Endothelial cell of umbilical vein (primary cell): ENCODE results near the gene RNF169. TPM values are rescaled to one million over a fixed set of nuclear protein-coding genes. Genes with fewer than 3 reads are reported as not detected.

Experiments
- BruUV-seq: library from RNA; stranded (reverse); fragments of 400-500 nt; replicated peaks from 2 replicates; lab custom pipeline; 2021; lab: Mats Ljungman, UMichigan
- CTCF ChIA-PET: fragments of 300-600, 350-600 bp; sonication (Branson Sonifier 250); formaldehyde crosslinking; loops from one replicate; lab custom pipeline; 2021; ENCODE audit warnings: antibody characterized with exemption, inconsistent platforms; lab: Charles Lee
- POLR2A ChIA-PET: fragments of 300-600, 350-600 bp; sonication (Branson Sonifier 250); formaldehyde crosslinking; loops from one replicate; lab custom pipeline; 2021; ENCODE audit warnings: antibody characterized with exemption, inconsistent platforms; lab: Charles Lee
- DNase-seq: peaks from one replicate; pipeline ENCODE4 v3.0.0-alpha.2; 2011; ENCODE audit warnings: low read depth, low spot score
- FAIRE-seq: peaks from 2 replicates; lab custom pipeline; 2011; peaks lifted over from hg19 to GRCh38; lab: Jason Lieb, UNC
- H2AFZ ChIP-seq: 2 replicates; pipeline ENCODE4 v1.6.0; 2012; ENCODE audit warnings: low read depth, low read length, control low read depth, inconsistent platforms
- H3K27ac ChIP-seq: 2 replicates; pipeline ENCODE4 v1.5.1; 2011; ENCODE audit warnings: low read depth, mild to moderate bottlenecking, control low read depth, low read length, moderate library complexity; ENCODE audit not compliant: insufficient read depth
- H3K27me3 ChIP-seq, 2 experiments: 2 replicates each; pipeline versions ENCODE4 v1.6.0 to v1.6.1; 2011; ENCODE audit warnings: low read length in 2 of 2, mixed read lengths in 1 of 2; ENCODE audit not compliant: control insufficient read depth in 2 of 2, insufficient read depth in 2 of 2
- H3K36me3 ChIP-seq, 2 experiments: 2 replicates in 1 of 2; 3 replicates in 1 of 2; pipeline ENCODE4 v1.5.1; 2011; ENCODE audit warnings: low read length in 2 of 2, mild to moderate bottlenecking in 1 of 2, moderate library complexity in 1 of 2; ENCODE audit not compliant: control insufficient read depth in 2 of 2, insufficient read depth in 2 of 2; ENCODE audit errors: extremely low read depth in 1 of 2
- H3K4me1 ChIP-seq: 3 replicates; pipeline ENCODE4 v1.5.1; 2011; ENCODE audit warnings: mild to moderate bottlenecking, low read length; ENCODE audit not compliant: control insufficient read depth, insufficient read depth; ENCODE audit errors: extremely low read depth
- H3K4me2 ChIP-seq: 2 replicates; pipeline ENCODE4 v1.6.1; 2011; ENCODE audit warnings: low read length, control low read depth, mixed read lengths; ENCODE audit not compliant: insufficient read depth
- H3K4me3 ChIP-seq, 3 experiments: fragments of 200-600 bp in 1 of 3; sonication (generic), shearing (Covaris generic) in 1 of 3; replicated peaks in 1 of 3; 2 replicates each; pipeline ENCODE4 v1.5.1; 2011 to 2016; ENCODE audit warnings: control low read depth in 3 of 3, low read length in 3 of 3, mild to moderate bottlenecking in 2 of 3, inconsistent platforms in 1 of 3, low read depth in 1 of 3, moderate library complexity in 1 of 3; ENCODE audit not compliant: insufficient read depth in 1 of 3
- H3K79me2 ChIP-seq: 2 replicates; pipeline ENCODE4 v1.6.0; 2012; ENCODE audit warnings: low read length, inconsistent platforms; ENCODE audit not compliant: control insufficient read depth, insufficient read depth
- H3K9ac ChIP-seq: replicated peaks from 2 replicates; pipeline ENCODE3; 2011; ENCODE audit warnings: low read length, control low read depth; ENCODE audit not compliant: insufficient read depth; ENCODE audit errors: extremely low read depth
- H3K9me1 ChIP-seq: replicated peaks from 3 replicates; pipeline ENCODE4 v1.6.0; 2011; ENCODE audit warnings: mild to moderate bottlenecking, low read length; ENCODE audit not compliant: control insufficient read depth, insufficient read depth; ENCODE audit errors: extremely low read depth
- H3K9me3 ChIP-seq: replicated peaks from 2 replicates; pipeline ENCODE4 v1.5.1; 2012; ENCODE audit warnings: low read length, inconsistent platforms; ENCODE audit not compliant: control insufficient read depth, insufficient read depth
- H4K20me1 ChIP-seq: replicated peaks from 2 replicates; pipeline ENCODE3; 2011; ENCODE audit warnings: mild to moderate bottlenecking, low read length; ENCODE audit not compliant: control insufficient read depth, insufficient read depth; ENCODE audit errors: extremely low read depth
- EZH2 ChIP-seq: IDR thresholded peaks from 2 replicates; pipeline ENCODE4 v1.6.1; 2012; ENCODE audit warnings: borderline replicate concordance, low read depth, mild to moderate bottlenecking, moderate library complexity, low read length, inconsistent platforms; ENCODE audit not compliant: severe bottlenecking
- FOS ChIP-seq: IDR thresholded peaks from 2 replicates; pipeline ENCODE4 v1.6.1; 2011; ENCODE audit warnings: mild to moderate bottlenecking, low read length, moderate library complexity, borderline replicate concordance; ENCODE audit not compliant: insufficient read depth
- GATA2 ChIP-seq: IDR thresholded peaks from 2 replicates; pipeline ENCODE4 v1.7.0; 2011; ENCODE audit warnings: low read depth, mild to moderate bottlenecking, moderate library complexity, mixed read lengths, low read length; ENCODE audit not compliant: insufficient read length, insufficient read depth
- JUN ChIP-seq: IDR thresholded peaks from 2 replicates; pipeline ENCODE4 v1.6.1; 2011; ENCODE audit warnings: borderline replicate concordance, low read depth; ENCODE audit not compliant: insufficient read length, insufficient read depth
- MYC ChIP-seq: IDR thresholded peaks from one replicate; pipeline ENCODE4 v1.6.1; 2011; ENCODE audit warnings: mild to moderate bottlenecking, low read depth, low read length
- POLR2A ChIP-seq: IDR thresholded peaks from 2 replicates; pipeline ENCODE4 v1.6.1; 2012; ENCODE audit warnings: low read depth, mild to moderate bottlenecking, control low read depth, low read length
- POLR2AphosphoS5 ChIP-seq: IDR thresholded peaks from 2 replicates; pipeline ENCODE4 v1.6.1; 2012; ENCODE audit warnings: low read depth, mild to moderate bottlenecking, control low read depth, low read length, moderate library complexity; ENCODE audit not compliant: insufficient read depth
- dilution Hi-C: fragments of 300-500 bp; cut with MboI; formaldehyde crosslinking; loops from one replicate; pipeline ENCODE4 v1.15.0; 2019; ENCODE audit warnings: low sequenced_read_pairs; ENCODE audit not compliant: extremely low pct_ligation_motif_present
- intact Hi-C: fragments of 100-400 bp; cut with micrococcal nuclease; formaldehyde crosslinking; loops from one replicate; pipeline ENCODE4 v1.10.0; 2022
- polyA plus RNA-seq, 4 experiments: library from polyadenylated mRNA; depleted of rRNA in 3 of 4; stranded (reverse) in 3 of 4; unstranded in 1 of 4; fragments of >200 nt; gene quantifications; 2 replicates each; pipeline versions ENCODE4 v1.2.1 to v1.2.3, GENCODE V29; 2011 to 2012; ENCODE audit warnings: missing spikeins in 1 of 4
- total RNA-seq: library from RNA; stranded (reverse); gene quantifications from 2 replicates; pipeline ENCODE4 v1.2.3, GENCODE V29; 2021
- TF ChIP-seq, protein P1 (sequence below), 2 donors: IDR thresholded peaks; 1 replicate in 1 of 2; 2 replicates in 1 of 2; pipeline ENCODE4 v1.5.1; 2011; ENCODE audit warnings: low read length in 2 of 2, mild to moderate bottlenecking in 2 of 2, moderate library complexity in 2 of 2, control low read depth in 1 of 2, inconsistent platforms in 1 of 2, low read depth in 1 of 2; ENCODE audit not compliant: insufficient read depth in 1 of 2; ENCODE audit errors: extremely low read depth in 1 of 2
- TF ChIP-seq, protein P2 (sequence below): IDR thresholded peaks from 2 replicates; pipeline ENCODE4 v1.6.1; 2011; ENCODE audit not compliant: insufficient read depth, insufficient read length

The RNF169 gene
- total and polyA plus RNA-seq, 2 donors (not counting 3 experiments of a cell fraction or from before 2014, with no cell fraction given): 5.8 to 21.3 TPM

DNA sequence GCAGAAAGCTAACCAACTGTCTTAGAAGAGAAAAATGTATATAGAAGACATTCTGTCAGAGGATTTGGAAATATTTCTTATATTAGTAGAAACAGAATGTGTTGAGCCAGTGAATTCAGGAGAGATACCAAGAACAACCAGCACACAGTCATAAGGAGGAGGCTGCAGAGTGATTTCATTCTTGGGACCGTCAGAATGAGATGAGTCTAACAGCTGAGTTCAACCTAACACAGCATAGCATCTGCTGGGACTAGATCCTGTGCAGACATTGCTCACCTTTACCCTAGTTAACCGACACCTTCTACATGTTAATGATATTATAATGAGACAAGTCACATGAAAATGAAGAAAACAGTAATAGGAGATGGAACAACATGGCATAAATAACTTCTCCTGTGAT, 114.8 kb downstream of the RNF169 start:
- Histone ChIP-seq H3K4me1 (no peaks in the 10 kb centered on the region), H3K27ac (no peak overlapping the region), H2AFZ (no peak overlapping the region), H4K20me1 (no peaks in the 10 kb centered on the region), H3K79me2 (no peaks in the 10 kb centered on the region), H3K9me1 (no peaks in the 10 kb centered on the region), H3K9me3 (peaks cover 3% of the 10 kb centered on the region), H3K4me3 (no peak overlapping the region), H3K4me2 (no peak overlapping the region), H3K36me3 (peaks cover 9 to 12% of the 10 kb centered on the region in 2 experiments), H3K27me3 (no peaks in the 10 kb centered on the region), H3K9ac (no peak overlapping the region)
- ChIA-PET POLR2A (no interaction called here), CTCF (no interaction called here)
- intact Hi-C loops: no loop called here
- FAIRE-seq (no peak), DNase-seq (no peak)
- dilution Hi-C loops: loop anchor here (25.0 kb wide), 1 partner anchor 151 kb away; no protein-coding TSS in a partner anchor
- BruUV-seq: no TSS peak
- TF ChIP-seq, protein P1, sequence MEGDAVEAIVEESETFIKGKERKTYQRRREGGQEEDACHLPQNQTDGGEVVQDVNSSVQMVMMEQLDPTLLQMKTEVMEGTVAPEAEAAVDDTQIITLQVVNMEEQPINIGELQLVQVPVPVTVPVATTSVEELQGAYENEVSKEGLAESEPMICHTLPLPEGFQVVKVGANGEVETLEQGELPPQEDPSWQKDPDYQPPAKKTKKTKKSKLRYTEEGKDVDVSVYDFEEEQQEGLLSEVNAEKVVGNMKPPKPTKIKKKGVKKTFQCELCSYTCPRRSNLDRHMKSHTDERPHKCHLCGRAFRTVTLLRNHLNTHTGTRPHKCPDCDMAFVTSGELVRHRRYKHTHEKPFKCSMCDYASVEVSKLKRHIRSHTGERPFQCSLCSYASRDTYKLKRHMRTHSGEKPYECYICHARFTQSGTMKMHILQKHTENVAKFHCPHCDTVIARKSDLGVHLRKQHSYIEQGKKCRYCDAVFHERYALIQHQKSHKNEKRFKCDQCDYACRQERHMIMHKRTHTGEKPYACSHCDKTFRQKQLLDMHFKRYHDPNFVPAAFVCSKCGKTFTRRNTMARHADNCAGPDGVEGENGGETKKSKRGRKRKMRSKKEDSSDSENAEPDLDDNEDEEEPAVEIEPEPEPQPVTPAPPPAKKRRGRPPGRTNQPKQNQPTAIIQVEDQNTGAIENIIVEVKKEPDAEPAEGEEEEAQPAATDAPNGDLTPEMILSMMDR (IDR thresholded peaks at IDR 0.05; ENCODE audit: extremely low read depth in 1 of 2, insufficient read depth in 1 of 2, low read depth in 1 of 2, low read length in 2 of 2): no peak
- TF ChIP-seq FOS (no peak), POLR2A (no peak), GATA2 (no peak), JUN (no peak), MYC (no peak), EZH2 (no peak), POLR2AphosphoS5 (no peak)
- TF ChIP-seq, protein P2, sequence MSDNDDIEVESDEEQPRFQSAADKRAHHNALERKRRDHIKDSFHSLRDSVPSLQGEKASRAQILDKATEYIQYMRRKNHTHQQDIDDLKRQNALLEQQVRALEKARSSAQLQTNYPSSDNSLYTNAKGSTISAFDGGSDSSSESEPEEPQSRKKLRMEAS: no peak
